Cardiac muscle cell (in vitro differentiated cells and primary cell): ENCODE results near the gene AQP12A. TPM values are rescaled to one million over a fixed set of nuclear protein-coding genes. Genes with fewer than 3 reads are reported as not detected.

Source experiments
- DNase-seq, 2 donors: peaks; one replicate each; pipeline versions ENCODE4 v3.0.0 to v3.0.0-alpha.2; 2010 to 2017; ENCODE audit warnings: low read depth in 1 of 2, low spot score in 1 of 2
- H3K27ac ChIP-seq: fragments of 200-600 bp; sonication (generic); 2 replicates; pipeline ENCODE4 v1.5.1; 2016
- H3K27me3 ChIP-seq: fragments of 200-600 bp; sonication (generic); 2 replicates; pipeline ENCODE4 v1.6.0; 2016; ENCODE audit warnings: control low read depth
- H3K36me3 ChIP-seq: fragments of 200-600 bp; sonication (generic); 2 replicates; pipeline ENCODE4 v1.5.1; 2016; ENCODE audit warnings: control low read depth
- H3K4me1 ChIP-seq: fragments of 200-600 bp; sonication (generic); 2 replicates; pipeline ENCODE4 v1.8.1; 2017; ENCODE audit warnings: low read depth, mild to moderate bottlenecking, mixed run types
- H3K4me3 ChIP-seq: fragments of 200-600 bp; sonication (generic); 2 replicates; pipeline ENCODE4 v1.5.1; 2016; ENCODE audit warnings: mild to moderate bottlenecking
- H3K9me3 ChIP-seq: fragments of 200-600 bp; sonication (generic); 2 replicates; pipeline ENCODE4 v1.5.1; 2017; ENCODE audit warnings: low read depth, mild to moderate bottlenecking, control low read depth
- CTCF ChIP-seq: IDR thresholded peaks from 2 replicates; pipeline ENCODE4 v1.5.1; 2012; ENCODE audit warnings: low read depth, mild to moderate bottlenecking, low read length
- polyA plus RNA-seq: library from polyadenylated mRNA; unstranded; fragments of >200 nt; fragmentation: Nextera tagmentation; extraction: Ambion mirVana; gene quantifications from 2 replicates; pipeline ENCODE4 v1.2.1, GENCODE V29; 2016
- total RNA-seq: library from RNA; depleted of rRNA; stranded (reverse); fragments of >200 nt; gene quantifications from 2 replicates; pipeline ENCODE4 v1.2.3, GENCODE V29; 2016

AQP12A gene
- total and polyA plus RNA-seq, 2 experiments from 2014 or later: not detected

DNA sequence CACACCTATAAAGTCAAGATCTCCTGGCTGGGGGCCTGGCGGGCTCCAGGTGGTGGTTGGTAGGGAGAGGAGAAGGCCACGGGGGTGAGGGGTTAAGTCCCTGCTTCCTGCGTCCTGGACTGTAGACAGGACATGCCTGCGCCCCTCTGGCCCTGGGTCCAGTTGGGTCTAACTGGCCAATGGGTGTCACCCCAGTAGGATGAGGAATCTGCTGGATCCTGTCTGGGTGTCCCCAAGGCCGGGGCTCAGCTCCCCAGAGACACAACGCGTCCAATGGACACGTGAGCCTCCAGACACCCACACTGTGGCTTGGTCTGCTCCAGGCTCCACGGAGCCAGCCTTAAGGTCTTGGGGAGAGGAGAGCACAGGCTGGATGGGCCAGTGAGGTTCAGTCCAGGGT is 19.6 kb downstream of the AQP12A start:
- TF ChIP-seq CTCF: no peak
- Histone ChIP-seq H3K4me1 (no peaks in the 10 kb centered on the region), H3K36me3 (no peaks in the 10 kb centered on the region), H3K4me3 (no peak overlapping the region), H3K27me3 (no peaks in the 10 kb centered on the region), H3K27ac (no peak overlapping the region), H3K9me3 (no peaks in the 10 kb centered on the region)
- DNase-seq: no peak

GRCh38 chr2:240711701-240712100 is 20.0 kb downstream of the AQP12A start:
- TF ChIP-seq CTCF: no peak
- Histone ChIP-seq H3K4me3 (no peak overlapping the region), H3K36me3 (no peaks in the 10 kb centered on the region), H3K9me3 (no peaks in the 10 kb centered on the region), H3K4me1 (no peaks in the 10 kb centered on the region), H3K27ac (no peak overlapping the region), H3K27me3 (no peaks in the 10 kb centered on the region)
- no peak for DNase-seq

DNA sequence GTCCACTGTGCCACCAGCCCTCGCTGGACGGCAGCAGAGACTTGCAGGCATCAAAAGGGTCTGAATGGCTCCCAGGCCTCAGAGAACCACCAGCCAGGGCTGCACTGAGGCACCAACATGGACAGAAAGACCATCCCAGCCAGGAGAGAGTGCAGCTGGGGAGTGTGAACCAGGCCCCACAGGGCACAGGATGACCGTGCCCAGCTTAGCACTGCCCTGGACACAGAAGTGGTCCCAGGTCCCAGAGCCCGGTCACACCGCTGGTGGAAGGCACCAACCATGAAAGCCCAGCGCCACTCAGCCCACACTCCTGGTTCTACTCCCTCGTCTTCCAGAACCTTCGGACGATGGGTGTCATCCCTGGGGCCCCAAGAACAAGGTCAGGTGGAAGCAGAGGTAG is 20.5 kb downstream of the AQP12A start:
- no peak for TF ChIP-seq CTCF
- DNase-seq: no peak

GRCh38 chr2:240713071-240713927 is 21.6 kb downstream of the AQP12A start:
- Histone ChIP-seq H3K4me1 (no peaks in the 10 kb centered on the region), H3K27ac (no peak overlapping the region), H3K36me3 (no peaks in the 10 kb centered on the region), H3K27me3 (no peaks in the 10 kb centered on the region), H3K9me3 (no peaks in the 10 kb centered on the region), H3K4me3 (no peak overlapping the region)
- no peak for DNase-seq
- no peak for TF ChIP-seq CTCF

More for the DNA sequence above, 20.5 kb downstream of the AQP12A start:
- H3K4me1 ChIP-seq: no peaks in the 10 kb centered on the region
- no peaks in the 10 kb centered on the region for H3K9me3 ChIP-seq
- H3K27ac ChIP-seq: no peak overlapping the region
- H3K36me3 ChIP-seq: no peaks in the 10 kb centered on the region
- no peaks in the 10 kb centered on the region for H3K27me3 ChIP-seq
- H3K4me3 ChIP-seq: no peak overlapping the region

- Histone ChIP-seq H3K4me1 (no peaks in the 10 kb centered on the region), H3K27ac (no peak overlapping the region), H3K36me3 (no peaks in the 10 kb centered on the region), H3K27me3 (no peaks in the 10 kb centered on the region), H3K4me3 (no peak overlapping the region), H3K9me3 (no peaks in the 10 kb centered on the region)
- no peak for DNase-seq
- TF ChIP-seq CTCF: no peak
Observed at GRCh38 chr2:240713928-240714746, 22.5 kb downstream of the AQP12A start.
